ENCODE results near the gene C1orf159. TPM values are rescaled to one million over a fixed set of nuclear protein-coding genes. Genes with fewer than 3 reads are reported as not detected.

Gene C1orf159
- total and polyA plus RNA-seq, 2 of the 8 experiments (the other 6 are each of a cell fraction or from before 2014, with no cell fraction given): 10.0 to 10.9 TPM

DNA sequence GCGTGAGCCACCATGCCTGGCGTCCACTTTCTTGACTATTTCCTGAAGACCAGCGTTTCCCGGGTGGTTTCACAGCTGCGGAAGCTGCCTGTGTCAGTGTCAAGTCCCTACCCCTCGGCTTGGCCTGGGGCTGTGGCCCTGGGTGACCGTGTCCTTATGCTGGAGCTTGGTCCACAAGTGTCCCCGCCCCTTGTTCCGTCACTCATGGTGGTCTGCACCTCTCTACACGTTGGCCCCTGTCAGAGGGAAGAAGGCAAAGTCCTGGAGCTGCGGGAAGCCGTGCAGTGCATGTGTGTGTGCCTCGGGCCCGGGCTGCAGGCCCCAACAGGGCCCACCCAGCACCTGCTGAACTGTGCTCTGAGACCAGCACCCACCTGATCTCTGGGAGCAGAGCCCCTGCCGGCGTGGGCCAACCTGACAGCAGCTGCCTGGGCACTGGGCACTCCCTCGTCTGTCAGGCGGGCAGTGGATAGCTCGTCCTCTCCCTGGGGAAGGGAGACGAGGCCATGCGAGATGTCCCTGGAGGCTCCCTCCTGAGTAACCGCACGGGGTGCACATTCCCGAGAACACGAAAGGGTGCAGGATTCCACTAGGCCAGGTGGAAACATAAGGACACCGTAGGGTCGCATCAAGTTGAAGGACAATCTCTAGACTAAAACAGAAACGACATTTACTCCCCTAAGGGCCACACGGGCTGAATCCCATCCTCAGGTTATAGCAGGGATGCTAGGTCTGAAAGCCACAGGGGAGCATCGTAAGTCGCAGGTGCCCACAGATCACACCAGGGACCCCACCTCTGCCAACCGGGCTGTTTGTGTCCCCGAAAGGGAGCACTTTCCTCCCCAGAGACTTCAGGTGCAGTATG lies 2.4 kb upstream of the C1orf159 start:
- H3K23ac ChIP-seq (ENCODE audit: insufficient read length): no peak overlapping the region
- no peak overlapping the region for H4K91ac ChIP-seq (replicated peaks; ENCODE audit: insufficient read length, low read length)
- no peak overlapping the region for H3K18ac ChIP-seq (ENCODE audit: extremely low read depth, low read length)
- TF ChIP-seq CREB1 (IDR thresholded peaks at IDR 0.05) (no peak), POU5F1 (IDR thresholded peaks at IDR 0.05; ENCODE audit: low read depth, low read length) (no peak), RAD21 (IDR thresholded peaks at IDR 0.05 in 1 of 2, conservative IDR thresholded peaks at IDR 0.05 in 1 of 2; ENCODE audit: low read depth in 2 of 2, low read length in 2 of 2) (no peak), FOSL1 (IDR thresholded peaks at IDR 0.05; ENCODE audit: insufficient read depth, low read depth, low read length) (no peak), HDAC2 (IDR thresholded peaks at IDR 0.05; ENCODE audit: borderline replicate concordance in 1 of 2, low read depth in 2 of 2, low read length in 2 of 2) (no peak)
- TF ChIP-seq, protein P1, sequence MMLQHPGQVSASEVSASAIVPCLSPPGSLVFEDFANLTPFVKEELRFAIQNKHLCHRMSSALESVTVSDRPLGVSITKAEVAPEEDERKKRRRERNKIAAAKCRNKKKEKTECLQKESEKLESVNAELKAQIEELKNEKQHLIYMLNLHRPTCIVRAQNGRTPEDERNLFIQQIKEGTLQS (IDR thresholded peaks at IDR 0.05; ENCODE audit: insufficient read depth, low read depth, low read length): no peak
- no peak overlapping the region for H2BK15ac ChIP-seq (ENCODE audit: low read length)
- H3K4me2 ChIP-seq (ENCODE audit: insufficient read depth in 1 of 2, low read depth in 2 of 2, low read length in 2 of 2): no peak overlapping the region
- H3K56ac ChIP-seq (replicated peaks; ENCODE audit: insufficient read length, low read depth, low read length): no peak overlapping the region
- WGBS, 2 experiments (ENCODE audit: extremely low coverage in 1 of 2, insufficient coverage in 1 of 2, insufficient read length in 1 of 2, insufficient replicate concordance in 2 of 2, low coverage in 1 of 2, low lambda C conversion rate in 2 of 2, missing lambda C conversion rate in 1 of 2): 93% methylated on average over 33 of the region's 33 CpGs; no CpG with 5 or more reads in 1 of the 2 experiments
- ChIA-PET POLR2A (ENCODE audit: partially characterized antibody) (interaction anchor here (1.0 kb wide), 1 partner anchor 57 kb away, joined by 3 read pairs; no protein-coding TSS in a partner anchor), CTCF (ENCODE audit: partially characterized antibody) (interaction anchor here (0.6 to 2.0 kb wide), 9 partner anchors 12 to 1297 kb away, joined by 3 to 7 read pairs (median 3); no protein-coding TSS in a partner anchor)
- H2BK20ac ChIP-seq (ENCODE audit: low read length): no peak overlapping the region
- peaks cover 0 to 5% of the 10 kb centered on the region in 2 experiments; a peak in 1 of 4 replicates for H3K79me2 ChIP-seq (ENCODE audit: control insufficient read depth in 1 of 2, insufficient read depth in 2 of 2, low read length in 2 of 2)
- no peak overlapping the region for H3K4me3 ChIP-seq (ENCODE audit: extremely low read depth in 1 of 4, insufficient read depth in 2 of 4, low read depth in 3 of 4, low read length in 4 of 4)
- H3K27ac ChIP-seq (ENCODE audit: low read depth, low read length): no peak overlapping the region
- H4K20me1 ChIP-seq (replicated peaks in 1 of 2; ENCODE audit: control insufficient read depth in 1 of 2, insufficient read depth in 2 of 2, low read length in 2 of 2): no peaks in the 10 kb centered on the region
- no peak for FAIRE-seq
- no peak overlapping the region for H2AFZ ChIP-seq (ENCODE audit: low read length)
- H4K5ac ChIP-seq (ENCODE audit: insufficient read length, low read depth, low read length): no peak overlapping the region
- no peaks in the 10 kb centered on the region for H3K36me3 ChIP-seq (ENCODE audit: control insufficient read depth in 2 of 4, insufficient read depth in 4 of 4, low read length in 3 of 4)
- H4K8ac ChIP-seq (ENCODE audit: extremely low read depth, insufficient read depth, low read length): no peak overlapping the region
- H2BK5ac ChIP-seq (ENCODE audit: low read depth, low read length): no peak overlapping the region
- H2BK120ac ChIP-seq (replicated peaks; ENCODE audit: low read depth, low read length): no peak overlapping the region
- no peak for DNase-seq (ENCODE audit: low read depth in 1 of 2, low spot score in 2 of 2)
- peaks cover 0 to 6% (median 4%) of the 10 kb centered on the region in 4 experiments; a peak in 5 of 7 replicates for H3K4me1 ChIP-seq (replicated peaks in 1 of 4; ENCODE audit: control insufficient read depth in 3 of 4, insufficient read depth in 4 of 4, low read length in 3 of 4)
- no peak overlapping the region for H3K14ac ChIP-seq (ENCODE audit: insufficient read length)
- no peak overlapping the region for H2BK12ac ChIP-seq (ENCODE audit: low read depth, low read length)
- peaks cover 2% of the 10 kb centered on the region; the same call in 1 of the 2 replicates for H3K79me1 ChIP-seq (ENCODE audit: low read depth, low read length)
- H3K9me3 ChIP-seq (ENCODE audit: insufficient read depth in 2 of 2, low read depth in 1 of 2, low read length in 1 of 2): peaks cover 2 to 5% of the 10 kb centered on the region in 2 experiments; a peak in 1 of 4 replicates
- H3K27me3 ChIP-seq (replicated peaks in 1 of 4; ENCODE audit: control insufficient read depth in 3 of 4, extremely low read depth in 1 of 4, insufficient read depth in 3 of 4, low read length in 3 of 4): peaks cover 2 to 19% (median 15%) of the 10 kb centered on the region in 4 experiments; a peak in 6 of 7 replicates
- H3K23me2 ChIP-seq (ENCODE audit: low read depth, low read length): peaks cover 7% of the 10 kb centered on the region; the same call in 1 of the 2 replicates
- H2AK5ac ChIP-seq (ENCODE audit: low read depth, low read length): no peak overlapping the region
- no peak overlapping the region for H3K4ac ChIP-seq (replicated peaks; ENCODE audit: insufficient read length, low read depth, low read length)
- H3K9ac ChIP-seq (replicated peaks in 1 of 4; ENCODE audit: extremely low read depth in 1 of 4, low read depth in 3 of 4, low read length in 3 of 4): no peak overlapping the region

Measured in H1 (cell line).